ENCODE data around the gene SRL.

GRCh38 chr16:4220358-4220757, 21.5 kb downstream of the SRL start:
- TF ChIP-seq RXRA (IDR thresholded peaks at IDR 0.05) (no peak), CTCF (IDR thresholded peaks at IDR 0.05; ENCODE audit: low read depth, low read length, missing input control) (no peak)

All from liver (tissue), 3 donors.